NCI-H69 (cell line): Measurements from ENCODE around the gene LPCAT1.
"Not testable (repeated sequence)": the region's sequence is repeated elsewhere in the genome, so short reads cannot be mapped to it uniquely, and the experiment has no call there.

Experiments
- DNase-seq: peaks from one replicate; lab custom pipeline; 2025; lab: John Stamatoyannopoulos, UW

Gene LPCAT1

GRCh38 chr5:1509346-1510085, 14.2 kb downstream of the LPCAT1 start:
- no peak for DNase-seq

- no peak for DNase-seq
Measured at GRCh38 chr5:1508659-1509290, 15.0 kb downstream of the LPCAT1 start.

GRCh38 chr5:1507961-1508658, 15.7 kb downstream of the LPCAT1 start:
- no peak for DNase-seq

GRCh38 chr5:1507457-1507856, 16.3 kb downstream of the LPCAT1 start:
- no peak for DNase-seq

GRCh38 chr5:1507014-1507375, 16.8 kb downstream of the LPCAT1 start:
- no peak for DNase-seq

GRCh38 chr5:1506242-1507013, 17.3 kb downstream of the LPCAT1 start:
- DNase-seq, result no peak

GRCh38 chr5:1505506-1506241, 18.1 kb downstream of the LPCAT1 start:
- peak; percentile 59 for DNase-seq

- not testable (repeated sequence) for DNase-seq
Measured at GRCh38 chr5:1505089-1505488, 18.7 kb downstream of the LPCAT1 start.

- no peak for DNase-seq
Measured at GRCh38 chr5:1504617-1505016, 19.1 kb downstream of the LPCAT1 start.

- DNase-seq, result no peak
Measured at GRCh38 chr5:1504069-1504595, 19.6 kb downstream of the LPCAT1 start.

- DNase-seq, result no peak
Measured at GRCh38 chr5:1503241-1504068, 20.3 kb downstream of the LPCAT1 start.

- DNase-seq, result no peak
Measured at GRCh38 chr5:1502737-1503120, 21.0 kb downstream of the LPCAT1 start.

GRCh38 chr5:1502046-1502736, 21.6 kb downstream of the LPCAT1 start:
- no peak for DNase-seq

- DNase-seq, result no peak
Measured at GRCh38 chr5:1501372-1502045, 22.3 kb downstream of the LPCAT1 start.

- DNase-seq, result no peak
Measured at GRCh38 chr5:1500411-1501091, 23.2 kb downstream of the LPCAT1 start.

- DNase-seq, result no peak
Measured at GRCh38 chr5:1499851-1500250, 23.9 kb downstream of the LPCAT1 start.

- no peak for DNase-seq
Measured at GRCh38 chr5:1498623-1499416, 24.9 kb downstream of the LPCAT1 start.
